ENCODE data around the gene ACVR1B.

ACVR1B gene

DNA sequence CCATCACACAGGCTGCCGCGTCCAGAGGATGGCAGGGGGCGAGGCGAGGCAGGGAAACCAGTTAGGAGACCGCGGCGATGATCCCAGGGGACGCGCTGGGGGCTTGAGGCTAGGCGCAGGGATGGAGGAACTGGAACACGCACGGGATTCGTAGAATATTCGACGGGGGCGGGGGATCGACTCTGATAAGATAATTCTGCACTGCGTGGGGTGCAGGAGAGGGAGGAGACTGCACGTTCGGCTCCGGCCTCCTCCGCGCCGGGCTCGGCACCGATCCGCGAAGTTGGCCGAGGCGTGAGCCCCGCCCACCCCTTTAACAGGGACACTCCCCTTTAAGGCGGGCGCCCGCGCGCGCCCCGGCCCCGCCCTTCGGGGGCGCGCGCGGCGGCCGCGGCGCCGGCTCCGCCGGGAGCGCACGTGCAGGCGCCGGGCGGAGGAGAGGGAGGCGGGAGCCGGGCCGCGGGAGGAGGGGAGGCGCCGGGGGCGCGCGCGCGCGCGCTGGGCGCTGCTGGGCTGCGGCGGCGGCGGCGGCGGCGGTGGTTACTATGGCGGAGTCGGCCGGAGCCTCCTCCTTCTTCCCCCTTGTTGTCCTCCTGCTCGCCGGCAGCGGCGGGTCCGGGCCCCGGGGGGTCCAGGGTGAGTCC lies at the start of gene ACVR1B:
ACVR1B (plus strand) TSS at position 501 of the 644 bp plus-strand sequence; CDS start at position 546, 45 bp downstream.
- DNase-seq, result peak; percentile 64

DNA sequence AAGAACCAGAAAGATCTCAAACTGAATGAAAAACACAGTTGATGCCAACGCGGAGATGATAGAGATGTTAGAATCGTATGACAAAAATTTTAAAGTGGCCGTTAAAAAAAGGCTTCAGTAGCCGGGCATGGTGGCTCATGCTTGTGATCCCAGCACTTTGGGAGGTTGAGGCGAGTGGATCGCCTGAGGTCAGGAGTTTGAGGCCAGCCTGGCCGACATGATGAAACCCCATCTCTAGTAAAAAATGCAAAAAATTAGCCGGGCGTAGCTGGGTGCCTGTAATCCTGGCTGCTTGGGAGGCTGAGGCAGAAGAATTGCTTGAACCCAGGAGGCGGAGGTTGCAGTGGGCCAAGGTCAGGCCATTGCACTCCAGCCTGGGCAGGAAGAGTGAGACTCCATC lies 49.6 kb upstream of the ACVR1B start:
- DNase-seq, result no peak

DNA sequence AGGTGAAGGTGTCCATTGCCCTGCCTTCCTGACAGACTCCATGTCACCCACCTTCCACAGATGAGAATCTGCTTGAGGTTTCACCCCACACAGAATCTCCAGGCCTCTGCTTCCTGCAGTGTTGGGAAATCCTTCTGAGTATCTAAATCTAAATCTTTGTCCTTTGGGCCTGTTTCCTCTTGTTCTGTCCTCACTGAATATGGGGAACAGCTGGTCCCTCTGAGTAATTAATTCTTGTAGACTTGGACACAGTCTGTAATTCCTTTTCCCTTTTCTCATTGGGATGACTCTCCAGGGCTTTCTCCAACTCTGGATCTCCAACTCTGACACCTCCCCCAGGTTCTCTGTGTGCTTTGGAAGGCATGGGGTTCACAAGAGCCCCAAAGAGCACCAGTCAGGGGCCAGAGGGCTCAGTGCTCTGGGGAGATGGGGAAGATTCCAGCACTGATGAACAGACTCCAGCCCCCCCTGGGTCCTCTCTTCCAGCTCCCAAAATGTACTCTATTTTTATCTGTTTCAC lies 46.5 kb upstream of the ACVR1B start:
- peak; percentile 53 for DNase-seq

DNA sequence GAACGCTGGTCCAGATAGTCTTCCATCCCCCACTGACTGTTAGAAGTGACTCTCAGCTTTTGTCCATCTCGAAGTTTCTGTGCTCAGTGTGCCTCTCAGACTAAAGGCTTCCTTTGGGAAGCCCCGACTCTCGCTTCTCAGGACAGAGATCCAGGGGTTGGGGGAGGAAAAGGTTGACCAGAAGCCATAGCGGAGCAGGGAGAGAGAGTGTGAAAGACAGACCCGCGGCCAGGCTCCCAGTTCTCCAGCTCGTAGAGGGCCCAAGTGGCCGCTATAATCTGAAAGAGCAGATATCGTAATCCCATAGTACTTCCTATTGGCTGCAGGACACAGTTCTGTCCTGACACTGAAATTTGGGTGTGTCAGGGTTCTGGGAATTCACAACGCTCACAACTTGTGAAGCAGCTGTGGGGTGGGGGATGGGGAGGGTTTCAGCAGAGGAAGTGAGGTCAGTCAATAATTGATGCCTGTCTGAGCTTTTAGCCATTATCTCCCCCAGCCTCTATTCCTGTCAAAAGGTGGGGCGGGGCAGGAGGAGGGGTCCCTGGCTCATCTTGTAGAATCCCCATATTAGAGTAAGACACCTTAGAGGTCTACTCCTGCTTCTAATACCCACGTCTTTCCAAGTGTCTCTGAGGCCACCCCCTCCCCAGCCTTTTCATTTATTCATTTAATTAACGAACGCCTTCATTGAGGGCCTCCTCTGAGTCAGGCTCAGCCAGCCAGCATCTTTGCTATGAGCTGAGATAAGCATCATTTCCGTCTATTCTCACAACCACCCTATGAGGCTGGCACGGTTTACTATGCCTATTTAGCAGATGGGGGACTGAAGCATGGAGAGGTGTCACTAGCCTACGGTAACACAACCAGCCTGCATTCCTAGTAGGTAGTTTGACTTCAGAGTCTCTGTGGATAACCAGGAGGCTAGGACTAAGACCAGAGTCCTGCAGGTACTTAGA lies 45.7 kb upstream of the ACVR1B start:
- DNase-seq, result no peak

DNA sequence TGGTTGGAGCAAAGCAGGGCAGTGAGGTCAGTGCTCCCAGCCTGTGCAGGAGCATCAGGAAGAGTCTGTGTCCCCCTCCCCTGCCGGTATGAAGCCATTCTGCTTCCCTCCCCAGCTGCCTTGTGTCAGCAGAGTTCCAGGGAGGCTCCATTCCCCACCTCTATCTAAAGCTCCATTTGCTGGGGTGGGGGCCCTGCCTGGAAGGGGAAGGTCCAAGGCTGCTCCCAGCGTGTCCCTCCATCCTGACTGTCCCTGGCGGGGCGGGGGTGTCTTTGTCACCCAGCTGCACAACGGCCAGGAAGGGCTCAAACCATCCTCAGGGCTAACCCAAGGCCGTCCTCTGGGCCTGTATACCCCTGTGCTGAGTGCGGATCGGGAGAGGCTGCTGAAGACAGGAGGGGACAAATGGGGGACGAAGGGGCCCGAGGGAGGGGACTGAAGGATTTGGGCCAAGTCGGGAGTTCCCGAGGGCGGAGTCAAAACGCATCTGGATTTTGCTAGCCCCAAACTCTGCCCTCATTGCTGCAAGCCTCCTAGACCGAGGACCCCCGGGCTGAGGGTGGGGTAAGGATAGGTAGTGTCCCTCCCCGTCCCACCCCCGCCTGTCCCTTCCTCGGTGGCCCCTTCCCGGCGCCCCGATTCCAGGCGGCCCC lies 44.9 kb upstream of the ACVR1B start:
- no peak for DNase-seq

DNA sequence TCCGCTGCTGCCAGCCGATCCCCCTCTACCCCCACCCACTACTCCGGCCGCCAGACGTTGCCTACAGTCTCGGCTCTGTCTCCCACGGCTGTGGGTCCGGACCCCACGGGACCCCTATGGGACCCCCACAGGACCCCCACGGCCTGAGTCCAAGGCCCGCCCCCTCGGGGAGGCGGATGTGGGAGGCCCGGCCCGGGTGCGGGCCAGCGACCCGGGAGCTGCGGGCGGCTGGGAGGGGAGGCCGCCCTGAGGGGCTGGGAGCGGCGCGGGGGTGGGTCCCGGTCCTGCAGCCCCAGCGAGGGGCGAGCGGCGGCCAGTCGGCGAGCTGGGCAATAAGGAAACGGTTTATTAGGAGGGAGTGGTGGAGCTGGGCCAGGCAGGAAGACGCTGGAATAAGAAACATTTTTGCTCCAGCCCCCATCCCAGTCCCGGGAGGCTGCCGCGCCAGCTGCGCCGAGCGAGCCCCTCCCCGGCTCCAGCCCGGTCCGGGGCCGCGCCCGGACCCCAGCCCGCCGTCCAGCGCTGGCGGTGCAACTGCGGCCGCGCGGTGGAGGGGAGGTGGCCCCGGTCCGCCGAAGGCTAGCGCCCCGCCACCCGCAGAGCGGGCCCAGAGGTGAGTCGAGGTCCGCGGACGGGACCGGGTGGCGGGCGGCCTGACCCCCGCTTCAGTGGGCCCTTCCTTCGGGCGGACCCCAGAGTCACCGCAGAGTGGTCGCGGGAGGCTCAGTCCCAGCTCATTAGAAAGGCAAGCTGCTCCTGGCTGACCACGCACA lies 44.2 kb upstream of the ACVR1B start, which contains the start of gene ACVRL1:
ACVRL1 (plus strand) TSS at position 422 of the 773 bp plus-strand sequence. CDS start 4,971 bp downstream, outside the sequence.
- no peak for DNase-seq

DNA sequence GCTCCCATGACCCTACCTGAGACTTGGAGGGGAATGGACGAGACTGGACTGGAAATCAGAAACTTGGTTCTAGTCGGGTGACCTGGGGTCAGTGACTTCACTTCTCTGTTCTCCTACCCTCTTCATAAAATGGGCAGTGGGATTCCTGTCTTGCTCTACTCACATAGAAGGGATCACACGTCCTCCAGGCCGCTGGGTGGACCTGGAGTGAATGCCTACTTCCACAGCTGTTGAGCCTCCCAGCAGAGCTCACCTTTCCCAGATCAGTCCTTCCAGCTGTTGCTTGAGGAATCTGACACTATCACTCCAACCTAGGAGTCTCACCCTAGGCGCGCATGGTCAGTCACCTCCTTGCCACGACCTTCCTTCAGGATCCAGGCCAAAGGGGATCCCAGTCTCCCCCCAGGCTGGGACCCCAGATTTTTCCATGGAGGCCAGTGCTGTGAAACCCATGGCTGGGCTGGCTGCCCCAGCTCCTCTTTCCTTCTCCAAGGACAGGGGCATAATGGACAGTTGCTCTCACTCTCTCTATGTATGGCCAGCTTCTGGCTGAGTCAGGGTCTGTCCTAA lies 43.6 kb upstream of the ACVR1B start:
- no peak for DNase-seq

DNA sequence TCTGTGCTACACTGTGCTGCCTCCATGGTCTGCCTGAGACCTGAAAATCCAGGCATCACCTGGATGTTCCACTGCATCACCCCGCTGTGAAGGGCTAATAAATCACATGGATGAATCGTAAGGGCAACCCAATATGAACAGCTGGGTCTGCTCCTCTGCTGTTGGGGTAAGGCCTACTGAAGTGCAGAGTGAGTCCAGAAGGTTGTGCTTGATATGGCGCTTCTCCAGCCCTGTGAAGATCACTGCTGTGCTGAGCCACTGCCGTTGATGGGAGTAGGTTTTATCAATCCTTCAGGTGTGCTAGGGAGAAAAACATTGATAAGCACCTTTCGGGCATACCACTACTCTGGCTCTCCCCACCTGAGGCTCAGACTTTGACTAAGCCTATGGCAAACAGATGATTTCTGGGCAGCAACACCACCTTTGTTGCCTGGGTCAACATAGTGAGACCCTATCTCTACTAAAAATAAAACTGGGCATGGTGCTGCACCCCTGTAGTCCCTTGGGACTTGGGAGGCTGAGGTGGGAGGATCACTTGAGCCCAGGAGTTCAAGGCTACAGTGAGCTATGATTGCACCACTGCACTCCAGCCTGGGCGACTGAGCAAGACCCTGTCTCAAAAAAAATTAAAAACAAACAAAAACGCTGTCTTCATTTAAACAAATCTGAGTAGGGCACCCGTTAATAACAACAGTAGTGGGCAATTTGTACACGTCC lies 42.5 kb upstream of the ACVR1B start:
- no peak for DNase-seq

DNA sequence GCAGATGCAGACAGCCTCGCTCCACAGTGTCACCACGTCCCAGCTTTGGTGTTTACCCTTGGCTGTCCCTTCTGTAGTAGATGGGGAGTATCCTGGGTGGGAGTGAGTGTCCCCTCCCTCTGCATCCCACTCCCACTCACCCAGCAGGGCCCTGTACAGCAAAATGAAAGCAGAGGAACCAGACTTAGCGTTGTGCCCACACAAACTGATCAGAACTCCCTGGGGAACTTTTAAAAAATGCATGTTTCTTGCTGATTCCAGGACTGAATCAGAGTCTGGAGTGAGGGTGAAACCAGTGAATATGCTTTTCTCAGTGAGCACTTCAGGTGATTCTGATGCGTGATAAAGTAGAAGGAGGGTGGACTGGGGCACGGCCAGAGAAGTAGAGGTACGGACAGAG lies 41.3 kb upstream of the ACVR1B start:
- no peak for DNase-seq

DNA sequence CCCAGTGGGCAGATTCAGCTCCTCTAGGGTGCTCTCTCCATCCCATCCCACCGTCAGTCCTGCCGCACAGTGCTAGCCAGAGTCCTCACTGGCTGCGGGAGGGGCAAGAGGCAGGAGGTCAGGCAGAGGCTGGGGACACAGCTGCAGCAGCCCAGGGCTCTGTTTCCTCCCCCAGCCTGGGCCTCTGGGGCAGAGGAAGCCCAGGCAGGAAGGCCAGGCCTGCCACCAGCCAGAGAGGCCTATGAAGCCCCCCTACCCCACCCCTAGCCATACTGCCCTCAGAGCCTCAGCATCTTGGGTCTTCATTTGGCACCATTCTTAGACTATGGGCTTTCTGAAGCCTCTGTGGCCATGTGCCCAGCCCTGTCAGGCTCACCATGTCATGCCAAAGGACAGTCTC lies 40.8 kb upstream of the ACVR1B start:
- DNase-seq, result no peak

DNA sequence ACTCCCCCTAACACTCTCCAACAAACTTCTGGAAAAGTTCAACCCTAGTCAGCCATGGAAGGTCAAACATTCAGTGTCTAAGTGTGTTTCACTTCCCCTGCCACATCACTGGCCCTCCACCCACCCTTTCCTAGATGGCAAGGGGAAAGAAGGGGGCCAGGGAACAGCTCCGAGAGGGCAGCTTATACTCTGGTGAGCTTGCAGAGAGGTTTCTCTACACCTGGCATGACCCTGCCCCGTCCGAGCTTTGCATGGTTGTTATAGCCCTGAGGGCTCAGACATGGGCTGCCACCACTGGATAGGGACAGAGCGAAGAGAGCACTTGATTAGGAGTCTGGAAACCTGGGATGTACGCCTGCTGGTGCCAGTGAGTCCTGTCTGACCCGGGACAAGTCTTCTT lies 40.2 kb upstream of the ACVR1B start:
- no peak for DNase-seq

DNA sequence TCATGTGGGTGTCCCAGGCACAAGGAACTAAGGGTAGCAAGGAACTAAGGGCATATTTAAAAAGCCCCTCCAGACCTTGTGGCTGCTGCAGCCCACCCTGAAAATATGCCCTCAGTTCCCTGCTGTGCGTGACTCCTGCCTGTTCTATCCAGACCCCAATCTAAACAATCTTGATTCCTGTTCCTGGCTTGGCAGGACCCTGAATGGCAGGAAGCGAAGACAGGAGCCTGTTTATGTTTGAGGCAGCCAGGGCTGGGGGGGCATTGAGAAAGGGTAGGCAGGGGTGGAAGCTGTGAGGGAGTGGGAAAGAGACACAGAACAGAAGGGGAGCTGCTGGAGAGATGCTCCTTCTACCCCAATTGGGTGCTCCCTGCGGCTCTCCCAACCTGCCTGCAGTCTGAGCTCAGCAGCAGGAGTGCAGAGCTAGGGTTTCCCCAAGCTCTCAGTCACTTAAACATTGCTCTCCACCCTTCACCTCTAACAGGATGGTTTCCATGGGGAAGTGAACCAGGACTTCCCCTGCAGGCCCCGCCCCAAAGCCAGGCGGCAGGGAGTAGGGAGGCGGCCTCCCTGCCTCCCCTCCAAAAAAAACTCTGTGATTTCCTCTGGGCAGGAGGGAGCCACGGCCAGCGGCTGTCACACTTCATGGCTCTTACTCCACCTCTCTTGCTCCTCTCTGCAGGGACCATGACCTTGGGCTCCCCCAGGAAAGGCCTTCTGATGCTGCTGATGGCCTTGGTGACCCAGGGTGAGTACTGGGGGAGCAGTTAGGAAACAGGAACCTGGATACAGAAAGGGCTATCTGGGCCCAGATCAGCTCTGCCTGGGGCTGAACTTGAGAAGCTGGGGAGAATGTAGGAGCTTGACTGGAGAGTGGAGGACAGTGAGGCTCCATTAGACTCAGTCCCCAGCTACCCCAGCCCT lies 39.4 kb upstream of the ACVR1B start:
- no peak for DNase-seq

DNA sequence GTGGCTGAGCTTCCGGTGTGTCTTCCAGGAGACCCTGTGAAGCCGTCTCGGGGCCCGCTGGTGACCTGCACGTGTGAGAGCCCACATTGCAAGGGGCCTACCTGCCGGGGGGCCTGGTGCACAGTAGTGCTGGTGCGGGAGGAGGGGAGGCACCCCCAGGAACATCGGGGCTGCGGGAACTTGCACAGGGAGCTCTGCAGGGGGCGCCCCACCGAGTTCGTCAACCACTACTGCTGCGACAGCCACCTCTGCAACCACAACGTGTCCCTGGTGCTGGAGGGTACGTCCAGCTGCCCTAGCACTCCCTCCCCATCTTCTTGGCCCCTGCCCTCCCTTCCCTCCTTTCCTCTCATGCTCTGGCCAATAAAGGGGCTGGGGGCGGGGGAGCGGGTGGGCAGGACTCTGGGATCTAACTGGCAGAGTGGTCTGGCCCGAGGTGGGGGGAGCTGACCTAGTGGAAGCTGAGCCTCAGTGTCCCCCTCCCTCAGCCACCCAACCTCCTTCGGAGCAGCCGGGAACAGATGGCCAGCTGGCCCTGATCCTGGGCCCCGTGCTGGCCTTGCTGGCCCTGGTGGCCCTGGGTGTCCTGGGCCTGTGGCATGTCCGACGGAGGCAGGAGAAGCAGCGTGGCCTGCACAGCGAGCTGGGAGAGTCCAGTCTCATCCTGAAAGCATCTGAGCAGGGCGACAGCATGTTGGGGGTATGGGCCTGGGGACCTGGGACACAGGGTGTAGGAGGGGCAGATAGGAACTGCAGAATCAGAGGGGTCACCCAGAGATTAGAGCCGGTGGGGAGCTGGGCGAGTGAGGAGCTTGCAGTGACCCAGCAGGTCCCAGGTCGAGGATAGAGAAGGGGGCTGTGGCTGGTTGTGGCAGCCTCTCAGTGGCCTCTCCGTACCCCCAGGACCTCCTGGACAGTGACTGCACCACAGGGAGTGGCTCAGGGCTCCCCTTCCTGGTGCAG lies 38.1 kb upstream of the ACVR1B start:
- no peak for DNase-seq

DNA sequence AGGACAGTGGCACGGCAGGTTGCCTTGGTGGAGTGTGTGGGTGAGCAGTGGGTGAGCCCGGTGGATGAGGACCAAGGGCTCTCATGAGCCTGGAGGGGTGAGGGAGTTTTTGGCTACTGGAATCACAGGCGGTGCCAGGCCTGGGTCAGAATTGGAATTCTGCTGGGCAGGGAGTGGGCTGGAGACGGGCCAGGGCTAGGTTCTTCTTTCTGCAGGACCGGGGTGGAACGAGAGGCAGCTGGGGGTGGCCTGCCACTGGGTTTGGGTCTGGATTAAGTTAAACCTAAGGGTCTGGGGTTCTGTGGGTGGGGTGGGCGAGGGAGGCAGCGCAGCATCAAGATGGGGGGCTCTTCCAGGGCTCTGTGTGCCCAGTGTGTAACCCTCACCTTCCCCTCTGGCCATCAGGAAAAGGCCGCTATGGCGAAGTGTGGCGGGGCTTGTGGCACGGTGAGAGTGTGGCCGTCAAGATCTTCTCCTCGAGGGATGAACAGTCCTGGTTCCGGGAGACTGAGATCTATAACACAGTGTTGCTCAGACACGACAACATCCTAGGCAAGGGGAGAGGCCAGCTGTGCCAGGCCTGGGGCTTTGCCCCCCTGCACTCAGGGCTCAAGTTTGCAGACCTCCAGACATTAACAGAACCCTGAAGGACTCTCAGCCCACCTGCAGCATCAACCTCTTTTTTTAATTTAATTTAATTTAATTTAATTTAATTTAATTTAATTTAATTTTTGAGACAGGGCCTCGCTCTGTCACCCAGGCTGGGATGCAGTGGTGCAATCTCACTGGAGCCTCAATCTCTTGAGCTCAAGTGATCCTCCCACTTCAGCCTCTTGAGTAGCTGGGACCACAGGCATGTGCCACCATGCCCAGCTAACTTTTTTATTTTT lies 37.2 kb upstream of the ACVR1B start:
- DNase-seq, result no peak

DNA sequence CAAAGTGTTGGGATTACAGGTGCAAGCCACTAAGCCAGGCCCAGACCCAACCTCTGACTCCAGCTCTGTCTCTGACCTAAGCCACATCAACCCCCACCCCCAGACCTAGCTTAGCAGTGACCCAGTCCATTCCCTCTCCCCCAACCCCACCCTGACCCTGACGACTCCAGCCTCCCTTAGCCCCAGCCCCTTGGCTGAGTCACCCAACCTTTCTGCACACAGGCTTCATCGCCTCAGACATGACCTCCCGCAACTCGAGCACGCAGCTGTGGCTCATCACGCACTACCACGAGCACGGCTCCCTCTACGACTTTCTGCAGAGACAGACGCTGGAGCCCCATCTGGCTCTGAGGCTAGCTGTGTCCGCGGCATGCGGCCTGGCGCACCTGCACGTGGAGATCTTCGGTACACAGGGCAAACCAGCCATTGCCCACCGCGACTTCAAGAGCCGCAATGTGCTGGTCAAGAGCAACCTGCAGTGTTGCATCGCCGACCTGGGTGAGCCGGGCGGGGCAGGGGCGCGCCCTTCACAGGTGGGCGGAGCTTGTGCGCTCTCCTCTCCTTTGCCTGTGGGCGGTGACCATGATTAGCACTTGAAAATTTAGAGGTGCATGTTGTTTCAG lies 36.4 kb upstream of the ACVR1B start:
- DNase-seq, result no peak

DNA sequence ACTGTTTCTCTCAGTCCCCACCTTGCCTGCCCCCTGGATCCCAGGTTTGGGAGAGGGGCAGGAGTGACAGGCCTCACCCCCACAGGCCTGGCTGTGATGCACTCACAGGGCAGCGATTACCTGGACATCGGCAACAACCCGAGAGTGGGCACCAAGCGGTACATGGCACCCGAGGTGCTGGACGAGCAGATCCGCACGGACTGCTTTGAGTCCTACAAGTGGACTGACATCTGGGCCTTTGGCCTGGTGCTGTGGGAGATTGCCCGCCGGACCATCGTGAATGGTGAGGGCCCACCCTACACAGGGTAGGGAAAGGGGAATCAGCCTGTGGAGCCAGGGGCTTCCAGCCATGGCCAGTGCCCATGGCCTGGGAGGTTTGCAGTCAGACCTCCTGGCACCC lies 35.5 kb upstream of the ACVR1B start:
- no peak for DNase-seq

DNA sequence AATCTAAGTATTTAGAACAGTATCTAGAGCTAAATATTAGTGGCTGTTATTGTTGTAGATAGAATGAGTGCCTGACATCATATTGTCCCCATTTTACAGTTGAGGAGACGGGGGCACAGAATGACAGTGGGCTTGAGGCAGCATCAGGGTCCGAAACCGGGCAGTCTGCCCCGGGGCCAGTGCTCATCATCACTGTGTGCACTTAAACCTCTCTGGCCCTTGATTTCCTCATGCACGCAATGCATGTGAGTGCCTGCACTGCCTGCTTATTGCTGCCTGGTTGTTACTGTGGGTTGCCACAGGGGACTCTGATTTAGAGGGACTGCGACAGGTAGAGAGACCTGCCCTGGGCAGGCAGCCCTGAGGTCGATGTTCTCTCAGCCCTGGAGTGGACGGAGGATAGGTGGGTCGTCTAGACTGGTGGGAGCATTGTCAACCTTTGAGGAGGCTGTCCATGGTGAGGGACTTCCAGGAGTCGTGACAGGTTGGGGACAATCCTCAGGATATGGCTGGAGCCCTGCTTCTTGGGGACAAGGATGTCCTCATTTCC lies 34.4 kb upstream of the ACVR1B start:
- DNase-seq, result no peak
